Breast epithelium (tissue), 3 donors: ENCODE measurements around the gene CYFIP1.

Experiments used
- CTCF ChIP-seq, 3 donors: fragments of 450-650 bp; IDR thresholded peaks; one replicate each; pipeline ENCODE4 v1.5.1; 2016 to 2017; ENCODE audit warnings: antibody characterized with exemption in 3 of 3, mild to moderate bottlenecking in 3 of 3, moderate library complexity in 3 of 3
- POLR2A ChIP-seq: fragments of 450-650 bp; IDR thresholded peaks from one replicate; pipeline ENCODE4 v1.6.1; 2016; ENCODE audit warnings: antibody characterized with exemption, mild to moderate bottlenecking, moderate library complexity

- TF ChIP-seq CTCF (IDR thresholded peaks at IDR 0.05): no peak
- TF ChIP-seq POLR2A: no peak
These were observed 35.1 kb downstream of the CYFIP1 start for GRCh38 chr15:22945071-22945470.
